HL-60 (cell line): Measurements from ENCODE around the gene BTBD19.

Experiments
- GABPA ChIP-seq: IDR thresholded peaks from 2 replicates; pipeline ENCODE4 v1.6.1; 2012; ENCODE audit warnings: low read depth
- POLR2AphosphoS5 ChIP-seq: IDR thresholded peaks from 2 replicates; pipeline ENCODE4 v1.6.1; 2012; ENCODE audit warnings: low read depth
- SPI1 ChIP-seq: IDR thresholded peaks from 2 replicates; pipeline ENCODE4 v1.6.1; 2012; ENCODE audit warnings: low read depth, mild to moderate bottlenecking, borderline replicate concordance
- TF ChIP-seq, protein P1 (sequence below): IDR thresholded peaks from one replicate; pipeline ENCODE4 v1.5.1; 2011; ENCODE audit warnings: low read length, control low read depth, inconsistent platforms; ENCODE audit not compliant: insufficient read depth
- TF ChIP-seq, protein P2 (sequence below): IDR thresholded peaks from 2 replicates; pipeline ENCODE4 v1.6.1; 2012; ENCODE audit warnings: low read depth; ENCODE audit not compliant: insufficient replicate concordance

DNA sequence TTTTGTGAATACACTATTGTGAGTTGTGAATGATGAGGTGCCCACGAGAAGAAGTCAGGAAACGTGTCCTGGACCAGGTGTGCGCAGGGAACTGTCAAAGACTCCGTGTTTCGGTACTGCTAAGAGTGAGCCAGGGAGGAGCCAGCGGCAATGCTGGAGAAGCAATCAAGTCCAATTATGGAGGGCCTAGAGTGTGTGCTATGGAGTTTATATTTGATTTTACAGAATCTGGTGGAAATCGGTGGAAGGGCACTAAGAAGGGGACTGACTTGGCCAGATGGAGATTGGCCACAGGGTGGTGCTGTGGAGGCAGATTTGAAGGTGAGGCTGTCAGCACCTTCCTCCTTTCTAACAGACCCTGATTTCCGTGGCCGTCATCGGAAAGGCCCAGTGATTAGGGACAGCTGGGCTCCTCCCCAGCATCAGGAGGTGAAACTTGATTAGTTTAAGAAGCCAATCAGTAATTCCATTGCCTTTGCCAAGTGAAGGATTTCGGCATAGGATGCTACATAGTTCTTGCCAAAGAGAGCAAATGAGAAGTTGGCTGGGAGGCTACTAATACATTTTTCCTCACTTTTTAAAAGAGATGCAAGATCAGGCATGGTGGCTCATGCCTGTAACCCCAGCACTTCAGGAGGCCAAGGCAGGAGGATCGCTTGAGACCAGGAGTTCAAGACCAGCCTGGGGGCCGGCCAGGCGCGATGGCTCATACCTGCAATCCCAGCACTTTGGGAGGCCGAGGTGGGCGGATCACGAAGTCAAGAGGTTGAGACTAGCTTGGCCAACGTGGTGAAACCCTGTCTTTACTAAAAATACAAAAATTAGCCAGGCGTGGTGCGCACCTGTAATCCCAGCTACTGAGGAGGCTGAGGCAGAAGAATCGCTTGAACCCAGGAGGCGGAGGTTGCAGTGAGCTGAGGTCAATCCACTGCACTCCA, 27.7 kb downstream of the BTBD19 start:
- TF ChIP-seq, protein P1, sequence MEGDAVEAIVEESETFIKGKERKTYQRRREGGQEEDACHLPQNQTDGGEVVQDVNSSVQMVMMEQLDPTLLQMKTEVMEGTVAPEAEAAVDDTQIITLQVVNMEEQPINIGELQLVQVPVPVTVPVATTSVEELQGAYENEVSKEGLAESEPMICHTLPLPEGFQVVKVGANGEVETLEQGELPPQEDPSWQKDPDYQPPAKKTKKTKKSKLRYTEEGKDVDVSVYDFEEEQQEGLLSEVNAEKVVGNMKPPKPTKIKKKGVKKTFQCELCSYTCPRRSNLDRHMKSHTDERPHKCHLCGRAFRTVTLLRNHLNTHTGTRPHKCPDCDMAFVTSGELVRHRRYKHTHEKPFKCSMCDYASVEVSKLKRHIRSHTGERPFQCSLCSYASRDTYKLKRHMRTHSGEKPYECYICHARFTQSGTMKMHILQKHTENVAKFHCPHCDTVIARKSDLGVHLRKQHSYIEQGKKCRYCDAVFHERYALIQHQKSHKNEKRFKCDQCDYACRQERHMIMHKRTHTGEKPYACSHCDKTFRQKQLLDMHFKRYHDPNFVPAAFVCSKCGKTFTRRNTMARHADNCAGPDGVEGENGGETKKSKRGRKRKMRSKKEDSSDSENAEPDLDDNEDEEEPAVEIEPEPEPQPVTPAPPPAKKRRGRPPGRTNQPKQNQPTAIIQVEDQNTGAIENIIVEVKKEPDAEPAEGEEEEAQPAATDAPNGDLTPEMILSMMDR = peak; percentile 81
- TF ChIP-seq POLR2AphosphoS5 (no peak), SPI1 (no peak), GABPA (no peak)
- TF ChIP-seq, protein P2, sequence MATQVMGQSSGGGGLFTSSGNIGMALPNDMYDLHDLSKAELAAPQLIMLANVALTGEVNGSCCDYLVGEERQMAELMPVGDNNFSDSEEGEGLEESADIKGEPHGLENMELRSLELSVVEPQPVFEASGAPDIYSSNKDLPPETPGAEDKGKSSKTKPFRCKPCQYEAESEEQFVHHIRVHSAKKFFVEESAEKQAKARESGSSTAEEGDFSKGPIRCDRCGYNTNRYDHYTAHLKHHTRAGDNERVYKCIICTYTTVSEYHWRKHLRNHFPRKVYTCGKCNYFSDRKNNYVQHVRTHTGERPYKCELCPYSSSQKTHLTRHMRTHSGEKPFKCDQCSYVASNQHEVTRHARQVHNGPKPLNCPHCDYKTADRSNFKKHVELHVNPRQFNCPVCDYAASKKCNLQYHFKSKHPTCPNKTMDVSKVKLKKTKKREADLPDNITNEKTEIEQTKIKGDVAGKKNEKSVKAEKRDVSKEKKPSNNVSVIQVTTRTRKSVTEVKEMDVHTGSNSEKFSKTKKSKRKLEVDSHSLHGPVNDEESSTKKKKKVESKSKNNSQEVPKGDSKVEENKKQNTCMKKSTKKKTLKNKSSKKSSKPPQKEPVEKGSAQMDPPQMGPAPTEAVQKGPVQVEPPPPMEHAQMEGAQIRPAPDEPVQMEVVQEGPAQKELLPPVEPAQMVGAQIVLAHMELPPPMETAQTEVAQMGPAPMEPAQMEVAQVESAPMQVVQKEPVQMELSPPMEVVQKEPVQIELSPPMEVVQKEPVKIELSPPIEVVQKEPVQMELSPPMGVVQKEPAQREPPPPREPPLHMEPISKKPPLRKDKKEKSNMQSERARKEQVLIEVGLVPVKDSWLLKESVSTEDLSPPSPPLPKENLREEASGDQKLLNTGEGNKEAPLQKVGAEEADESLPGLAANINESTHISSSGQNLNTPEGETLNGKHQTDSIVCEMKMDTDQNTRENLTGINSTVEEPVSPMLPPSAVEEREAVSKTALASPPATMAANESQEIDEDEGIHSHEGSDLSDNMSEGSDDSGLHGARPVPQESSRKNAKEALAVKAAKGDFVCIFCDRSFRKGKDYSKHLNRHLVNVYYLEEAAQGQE = no peak
